IMR-90 (cell line): ENCODE data around the gene SLC26A8. TPM values are rescaled to one million over a fixed set of nuclear protein-coding genes. Genes with fewer than 3 reads are reported as not detected.
"Not testable (repeated sequence)": the region's sequence is repeated elsewhere in the genome, so short reads cannot be mapped to it uniquely, and the experiment has no call there.

ENCODE experiments used
- ATAC-seq: fragments of 200-7000 bp; cut with Tn5 transposase; 2 replicates; pipeline ENCODE4 v1.9.1; 2020; ENCODE audit warnings: low read depth, mild to moderate bottlenecking, moderate library complexity
- BruUV-seq: library from RNA; stranded (reverse); fragments of 400-500 nt; replicated peaks from 2 replicates; lab custom pipeline; 2021; lab: Mats Ljungman, UMichigan
- CTCF ChIA-PET: fragments of 300-600 bp; formaldehyde crosslinking; extraction: SDS; loops from one replicate; lab custom pipeline; 2021; ENCODE audit warnings: antibody characterized with exemption; lab: Yijun Ruan, JAX
- POLR2A ChIA-PET: fragments of 300-600 bp; sonication (Branson Sonifier 250); formaldehyde crosslinking; loops from one replicate; lab custom pipeline; 2022; ENCODE audit warnings: antibody characterized with exemption; ENCODE audit not compliant: unreplicated experiment; lab: Charles Lee
- DNase-seq: peaks from one replicate; pipeline ENCODE4 v3.0.0; 2013
- H2AFZ ChIP-seq: replicated peaks from 2 replicates; pipeline ENCODE3; 2013; ENCODE audit warnings: low read length, mild to moderate bottlenecking; ENCODE audit not compliant: poor library complexity
- H2AK5ac ChIP-seq: 2 replicates; pipeline ENCODE4 v1.6.1; 2013; ENCODE audit warnings: low read depth, low read length, inconsistent platforms
- H2AK9ac ChIP-seq: replicated peaks from 2 replicates; pipeline ENCODE3; 2013; ENCODE audit warnings: mild to moderate bottlenecking, low read depth, low read length, moderate library complexity; ENCODE audit not compliant: poor library complexity
- H2BK120ac ChIP-seq: 2 replicates; pipeline ENCODE4 v1.6.1; 2013; ENCODE audit warnings: low read depth, low read length, inconsistent platforms
- H2BK15ac ChIP-seq: 3 replicates; pipeline ENCODE4 v1.6.1; 2013; ENCODE audit warnings: low read depth, low read length, inconsistent platforms
- H2BK20ac ChIP-seq: 2 replicates; pipeline ENCODE4 v1.6.1; 2013; ENCODE audit warnings: low read depth, mild to moderate bottlenecking, inconsistent platforms, low read length, moderate library complexity
- H2BK5ac ChIP-seq: 2 replicates; pipeline ENCODE4 v1.6.1; 2013; ENCODE audit warnings: mild to moderate bottlenecking, low read depth, low read length, inconsistent platforms; ENCODE audit not compliant: poor library complexity, severe bottlenecking
- H3K14ac ChIP-seq: replicated peaks from 2 replicates; pipeline ENCODE4 v1.6.1; 2013; ENCODE audit warnings: low read depth, low read length, inconsistent platforms
- H3K18ac ChIP-seq: 2 replicates; pipeline ENCODE4 v1.6.1; 2013; ENCODE audit warnings: low read depth, low read length, control low read depth
- H3K23ac ChIP-seq: 2 replicates; pipeline ENCODE4 v1.6.1; 2013; ENCODE audit warnings: low read depth, low read length, inconsistent platforms
- H3K27ac ChIP-seq: 2 replicates; pipeline ENCODE4 v1.5.1; 2013; ENCODE audit warnings: mild to moderate bottlenecking, control low read depth, low read length; ENCODE audit not compliant: insufficient read depth
- H3K27me3 ChIP-seq: 2 replicates; pipeline ENCODE4 v1.6.1; 2013; ENCODE audit warnings: low read length; ENCODE audit not compliant: control insufficient read depth, insufficient read depth
- H3K36me3 ChIP-seq: 2 replicates; pipeline ENCODE4 v1.6.1; 2013; ENCODE audit warnings: low read length, mixed read lengths; ENCODE audit not compliant: control insufficient read depth, insufficient read depth
- H3K4ac ChIP-seq: 2 replicates; pipeline ENCODE4 v1.6.1; 2013; ENCODE audit warnings: low read depth, low read length, inconsistent platforms
- H3K4me1 ChIP-seq: 2 replicates; pipeline ENCODE4 v1.6.1; 2013; ENCODE audit warnings: low read length, mixed read lengths; ENCODE audit not compliant: control insufficient read depth, insufficient read depth
- H3K4me2 ChIP-seq: 2 replicates; pipeline ENCODE4 v1.6.1; 2013; ENCODE audit warnings: low read depth, mild to moderate bottlenecking, control low read depth, low read length, moderate library complexity
- H3K4me3 ChIP-seq: 2 replicates; pipeline ENCODE4 v1.5.1; 2013; ENCODE audit warnings: low read depth, mild to moderate bottlenecking, control low read depth, low read length, moderate library complexity; ENCODE audit not compliant: insufficient read depth
- H3K56ac ChIP-seq: 2 replicates; pipeline ENCODE4 v1.6.1; 2013; ENCODE audit warnings: low read length, inconsistent platforms; ENCODE audit not compliant: insufficient read depth; ENCODE audit errors: extremely low read depth
- H3K79me1 ChIP-seq, 2 experiments: 2 replicates each; pipeline ENCODE4 v1.6.1; 2013; ENCODE audit warnings: low read length in 2 of 2, inconsistent platforms in 1 of 2, low read depth in 1 of 2
- H3K9ac ChIP-seq: 2 replicates; pipeline ENCODE4 v1.6.1; 2013; ENCODE audit warnings: low read depth, low read length, control low read depth
- H3K9me1 ChIP-seq: 2 replicates; pipeline ENCODE4 v1.6.1; 2013; ENCODE audit warnings: low read length, inconsistent platforms; ENCODE audit not compliant: insufficient read depth
- H3K9me3 ChIP-seq: 2 replicates; pipeline ENCODE4 v1.6.1; 2013; ENCODE audit warnings: low read length; ENCODE audit not compliant: control insufficient read depth, insufficient read depth
- H4K20me1 ChIP-seq: 2 replicates; pipeline ENCODE4 v1.6.1; 2013; ENCODE audit warnings: low read length, inconsistent platforms; ENCODE audit not compliant: insufficient read depth
- H4K5ac ChIP-seq: 2 replicates; pipeline ENCODE4 v1.6.1; 2013; ENCODE audit warnings: mild to moderate bottlenecking, low read depth, low read length, control low read depth
- H4K8ac ChIP-seq, 2 experiments: 2 replicates each; pipeline ENCODE4 v1.6.1; 2013; ENCODE audit warnings: low read depth in 2 of 2, low read length in 2 of 2, control low read depth in 1 of 2, inconsistent platforms in 1 of 2
- H4K91ac ChIP-seq: 2 replicates; pipeline ENCODE4 v1.6.1; 2013; ENCODE audit warnings: low read depth, low read length, inconsistent platforms; ENCODE audit not compliant: insufficient read depth
- WGBS, 2 experiments: methylation state at CpG; one replicate each; pipeline versions ENCODE4 v1.1.5 to v1.1.7; 2013; ENCODE audit warnings: missing lambda C conversion rate in 2 of 2; ENCODE audit not compliant: insufficient read length in 1 of 2; ENCODE audit errors: extremely low coverage in 2 of 2; 5-methylcytosine and 5-hydroxymethylcytosine counted together
- dilution Hi-C: fragments of 300-500 bp; cut with HindIII; formaldehyde crosslinking; loops from one replicate; pipeline ENCODE4 v1.14.3; 2018; ENCODE audit warnings: low sequenced_read_pairs; ENCODE audit not compliant: unreplicated experiment
- in situ Hi-C: fragments of 300-500 bp; cut with MboI; formaldehyde crosslinking; loops from 3 replicates; pipeline ENCODE4 v1.14.3; 2019; ENCODE audit warnings: low sequenced_read_pairs, inconsistent platforms, mixed read lengths
- intact Hi-C: fragments of 100-400 bp; cut with micrococcal nuclease; formaldehyde crosslinking; loops from 2 replicates; pipeline ENCODE4 v1.10.0; 2022
- polyA plus RNA-seq, 3 experiments: library from polyadenylated mRNA; depleted of rRNA; stranded (reverse); fragments of >200 nt; gene quantifications; 2 replicates each; pipeline ENCODE4 v1.2.3, GENCODE V29; 2012; ENCODE audit warnings: low replicate concordance in 1 of 3
- total RNA-seq: library from RNA; depleted of rRNA; stranded (reverse); fragments of >200 nt; gene quantifications from 2 replicates; pipeline ENCODE4 v1.2.3, GENCODE V29; 2012

SLC26A8 gene
- total and polyA plus RNA-seq, 2 of the 4 experiments (the other 2 are of a cell fraction) = 0.07 TPM; not detected in 1

- H4K5ac ChIP-seq, H3K4me3 ChIP-seq, H3K18ac ChIP-seq, H3K23ac ChIP-seq, H2AK5ac ChIP-seq, H2BK15ac ChIP-seq, H4K8ac ChIP-seq, H3K4ac ChIP-seq, H3K9me1 ChIP-seq, H3K4me2 ChIP-seq, intact Hi-C loops, H3K4me1 ChIP-seq, ATAC-seq, H3K14ac ChIP-seq, H3K27ac ChIP-seq, DNase-seq, dilution Hi-C loops, H2AK9ac ChIP-seq, H3K9me3 ChIP-seq, H4K20me1 ChIP-seq, H2BK20ac ChIP-seq, H3K9ac ChIP-seq, H4K91ac ChIP-seq, H2BK5ac ChIP-seq, H2AFZ ChIP-seq, BruUV-seq, in situ Hi-C loops, H2BK120ac ChIP-seq, H3K56ac ChIP-seq, CTCF ChIA-PET, H3K79me1 ChIP-seq, H3K36me3 ChIP-seq: not testable (repeated sequence)
- WGBS, 2 experiments = no CpG with 5 or more reads among the region's 1 CpG
- peaks cover 11% of the 10 kb centered on the region for H3K27me3 ChIP-seq
- POLR2A ChIA-PET = interaction anchor here (0.9 kb wide), 1 partner anchor 10 kb away, joined by 3 read pairs; no protein-coding TSS in a partner anchor
These were observed 44.3 kb downstream of the SLC26A8 start for GRCh38 chr6:35980126-35980525.
